Measurements from ENCODE around the gene TINCR. TPM values are rescaled to one million over a fixed set of nuclear protein-coding genes. Genes with fewer than 3 reads are reported as not detected.

TINCR gene
- total and polyA plus RNA-seq, 10 donors, result 0.05 to 0.73 (median 0.26) TPM; not detected in 2

DNA sequence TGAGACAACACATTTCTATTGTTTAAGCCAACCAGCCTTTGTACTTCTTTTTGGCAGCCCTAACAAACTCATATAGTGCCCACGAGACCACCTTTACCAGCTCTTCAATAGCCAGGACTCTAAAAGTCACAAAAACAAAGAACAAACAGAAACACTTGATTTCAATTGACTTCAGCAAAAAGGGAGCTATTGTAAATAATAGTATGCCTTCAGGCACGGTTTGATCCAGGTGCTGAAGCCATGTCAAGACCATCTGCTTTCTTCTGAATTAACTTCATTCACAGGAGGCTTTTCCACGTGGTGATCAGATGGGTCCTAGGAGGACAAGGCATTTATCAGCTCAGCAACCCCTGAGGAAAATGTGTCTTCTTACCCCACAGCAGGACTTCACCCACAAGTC is 53.8 kb downstream of the TINCR start:
- WGBS, 5 donors, result 52 to 66% (median 59%) methylated on average over 3 of the region's 3 CpGs
- intact Hi-C loops (cut with DNase I; ENCODE audit: low total_unique reads), result no loop called here
- Histone ChIP-seq H3K4me3 (no peak overlapping the region), H3K4me1 (no peaks in the 10 kb centered on the region), H3K27me3 (replicated peaks in 1 of 7) (peaks cover 0 to 29% (median 0%) of the 10 kb centered on the region in 7 donors), H3K36me3 (no peaks in the 10 kb centered on the region), H3K9me3 (peaks cover 0 to 46% (median 28%) of the 10 kb centered on the region in 8 donors), H3K27ac (no peak overlapping the region)
- DNase-seq, result no peak
- TF ChIP-seq, protein P1, sequence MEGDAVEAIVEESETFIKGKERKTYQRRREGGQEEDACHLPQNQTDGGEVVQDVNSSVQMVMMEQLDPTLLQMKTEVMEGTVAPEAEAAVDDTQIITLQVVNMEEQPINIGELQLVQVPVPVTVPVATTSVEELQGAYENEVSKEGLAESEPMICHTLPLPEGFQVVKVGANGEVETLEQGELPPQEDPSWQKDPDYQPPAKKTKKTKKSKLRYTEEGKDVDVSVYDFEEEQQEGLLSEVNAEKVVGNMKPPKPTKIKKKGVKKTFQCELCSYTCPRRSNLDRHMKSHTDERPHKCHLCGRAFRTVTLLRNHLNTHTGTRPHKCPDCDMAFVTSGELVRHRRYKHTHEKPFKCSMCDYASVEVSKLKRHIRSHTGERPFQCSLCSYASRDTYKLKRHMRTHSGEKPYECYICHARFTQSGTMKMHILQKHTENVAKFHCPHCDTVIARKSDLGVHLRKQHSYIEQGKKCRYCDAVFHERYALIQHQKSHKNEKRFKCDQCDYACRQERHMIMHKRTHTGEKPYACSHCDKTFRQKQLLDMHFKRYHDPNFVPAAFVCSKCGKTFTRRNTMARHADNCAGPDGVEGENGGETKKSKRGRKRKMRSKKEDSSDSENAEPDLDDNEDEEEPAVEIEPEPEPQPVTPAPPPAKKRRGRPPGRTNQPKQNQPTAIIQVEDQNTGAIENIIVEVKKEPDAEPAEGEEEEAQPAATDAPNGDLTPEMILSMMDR (IDR thresholded peaks at IDR 0.05 in 8 of 11, conservative IDR thresholded peaks at IDR 0.05 in 3 of 11), result no peak
- TF ChIP-seq POLR2AphosphoS5 (IDR thresholded peaks at IDR 0.05) (no peak), POLR2A (IDR thresholded peaks at IDR 0.05) (no peak)

DNA sequence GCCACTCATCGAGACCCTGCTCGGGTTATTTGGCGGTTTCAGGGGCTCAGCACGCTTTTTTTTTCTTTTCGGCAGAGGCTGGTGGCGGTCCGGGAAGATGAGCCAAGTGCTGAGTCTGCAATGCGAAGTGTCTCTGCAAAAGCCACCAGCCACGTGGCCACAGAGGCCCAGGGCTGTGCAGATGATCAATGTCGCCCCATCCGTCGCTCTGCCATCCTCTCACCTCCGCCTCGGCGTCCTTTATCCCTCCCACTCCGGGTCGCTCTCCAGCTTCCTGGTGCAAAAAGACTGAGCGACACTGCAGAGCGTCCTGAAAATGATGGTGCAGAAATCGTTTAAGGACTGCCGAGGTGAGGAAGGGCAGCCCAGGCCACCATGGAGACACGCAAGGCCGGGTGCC is 55.0 kb downstream of the TINCR start:
- Histone ChIP-seq H3K36me3 (no peaks in the 10 kb centered on the region), H3K4me3 (no peak overlapping the region), H3K4me1 (no peaks in the 10 kb centered on the region), H3K27ac (no peak overlapping the region), H3K9me3 (peaks cover 0 to 41% (median 27%) of the 10 kb centered on the region in 8 donors), H3K27me3 (replicated peaks in 1 of 7) (peaks cover 0 to 24% (median 0%) of the 10 kb centered on the region in 7 donors)
- intact Hi-C loops (cut with DNase I; ENCODE audit: low total_unique reads), result no loop called here
- TF ChIP-seq, protein P1 (IDR thresholded peaks at IDR 0.05 in 8 of 11, conservative IDR thresholded peaks at IDR 0.05 in 3 of 11), result no peak
- TF ChIP-seq POLR2A (IDR thresholded peaks at IDR 0.05), result no peak
- no peak for TF ChIP-seq POLR2AphosphoS5 (IDR thresholded peaks at IDR 0.05)
- 73 to 82% (median 80%) methylated on average over 23 of the region's 23 CpGs for WGBS, 5 donors
- DNase-seq, result no peak

Small RNA genes within 50 kb of the gene (small RNA-seq; reads per million reads assigned to genes)
- 0 reads per million in 4 donors for gene SNRPEP4

Other genes with a start within 250 kb of the TINCR start
- gene PTPRS, start 227.1 kb downstream of the TINCR start, total RNA-seq, result 10 to 100 TPM; 33.4 to 77.9 (median 47.1) TPM
- 1 to 10 TPM; 1.2 to 4.8 (median 1.9) TPM for gene PTPRS, start 227.1 kb downstream of the TINCR start, polyA plus RNA-seq
- gene ZNRF4, start 112.5 kb downstream of the TINCR start, total RNA-seq, result not detected
- not detected for gene ZNRF4, start 112.5 kb downstream of the TINCR start, polyA plus RNA-seq
- gene SAFB2, start 54.8 kb upstream of the TINCR start, total RNA-seq, result 100 to 1,000 TPM in 6 of 7 donors, 10 to 100 TPM in 1; 73.4 to 146 (median 117) TPM
- 10 to 100 TPM; 34.8 to 90.6 (median 60.1) TPM for gene SAFB2, start 54.8 kb upstream of the TINCR start, polyA plus RNA-seq
- gene SAFB, start 55.1 kb upstream of the TINCR start, total RNA-seq, result 100 to 1,000 TPM in 5 of 7 donors, 10 to 100 TPM in 2; 94.5 to 161 (median 112) TPM
- gene SAFB, start 55.1 kb upstream of the TINCR start, polyA plus RNA-seq, result 10 to 100 TPM; 41.7 to 70.0 (median 64.8) TPM
- gene MICOS13, start 112.6 kb upstream of the TINCR start, total RNA-seq, result 10 to 100 TPM; 15.7 to 41.0 (median 36.8) TPM
- 10 to 100 TPM; 71.0 to 89.5 (median 78.0) TPM for gene MICOS13, start 112.6 kb upstream of the TINCR start, polyA plus RNA-seq
- gene HSD11B1L, start 113.1 kb upstream of the TINCR start, total RNA-seq, result 1 to 10 TPM; 1.9 to 8.8 (median 3.1) TPM
- 1 to 10 TPM; 3.3 to 5.5 (median 3.8) TPM for gene HSD11B1L, start 113.1 kb upstream of the TINCR start, polyA plus RNA-seq
- gene RPL36, start 122.3 kb upstream of the TINCR start, total RNA-seq, result 100 to 1,000 TPM; 294 to 922 (median 652) TPM
- 1,000 to 10,000 TPM; 2,501 to 2,825 (median 2,795) TPM for gene RPL36, start 122.3 kb upstream of the TINCR start, polyA plus RNA-seq
- 10 to 100 TPM; 33.1 to 65.8 (median 56.5) TPM for gene LONP1, start 152.2 kb upstream of the TINCR start, total RNA-seq
- 10 to 100 TPM; 29.2 to 48.2 (median 42.6) TPM for gene LONP1, start 152.2 kb upstream of the TINCR start, polyA plus RNA-seq
- gene CATSPERD, start 152.7 kb upstream of the TINCR start, total RNA-seq, result not detected
- not detected for gene CATSPERD, start 152.7 kb upstream of the TINCR start, polyA plus RNA-seq
- 1 to 10 TPM; 1.4 to 4.7 (median 2.4) TPM for gene PRR22, start 216.8 kb upstream of the TINCR start, total RNA-seq
- gene PRR22, start 216.8 kb upstream of the TINCR start, polyA plus RNA-seq, result 10 to 100 TPM in 2 of 3 donors, 1 to 10 TPM in 1; 4.9 to 11.4 (median 10.6) TPM
- gene DUS3L, start 223.2 kb upstream of the TINCR start, total RNA-seq, result 10 to 100 TPM; 22.7 to 63.9 (median 34.5) TPM
- 10 to 100 TPM; 31.3 to 57.4 (median 52.5) TPM for gene DUS3L, start 223.2 kb upstream of the TINCR start, polyA plus RNA-seq
- 1 to 10 TPM in 1 of 7 donors, under 1 TPM in 2, not detected in 4; 0.32 to 2.3 (median 0.72) TPM for gene NRTN, start 237.1 kb upstream of the TINCR start, total RNA-seq
- under 1 TPM in 2 of 3 donors, not detected in 1; 0.29 to 0.30 TPM for gene NRTN, start 237.1 kb upstream of the TINCR start, polyA plus RNA-seq